NCI-H2227 (cell line): ENCODE results near the gene STT3B.

ENCODE experiments used
- DNase-seq: peaks from one replicate; lab custom pipeline; 2025; ENCODE audit not compliant: unreplicated experiment; lab: John Stamatoyannopoulos, UW

Gene STT3B

GRCh38 chr3:31550452-31551251, 17.9 kb downstream of the STT3B start:
- DNase-seq = no peak

GRCh38 chr3:31551646-31552045, 18.9 kb downstream of the STT3B start:
- DNase-seq = no peak

GRCh38 chr3:31552103-31552502, 19.4 kb downstream of the STT3B start:
- DNase-seq = no peak

- no peak for DNase-seq
These were observed 20.5 kb downstream of the STT3B start for GRCh38 chr3:31553258-31553657.

- DNase-seq = no peak
These were observed 22.5 kb downstream of the STT3B start for GRCh38 chr3:31555204-31555603.

GRCh38 chr3:31559872-31560534, 27.3 kb downstream of the STT3B start:
- DNase-seq = no peak

- DNase-seq = no peak
These were observed 29.2 kb downstream of the STT3B start for GRCh38 chr3:31561891-31562290.

GRCh38 chr3:31562525-31562924, 29.8 kb downstream of the STT3B start:
- no peak for DNase-seq

GRCh38 chr3:31565288-31565687, 32.6 kb downstream of the STT3B start:
- no peak for DNase-seq

- DNase-seq = no peak
These were observed 34.3 kb downstream of the STT3B start for GRCh38 chr3:31567036-31567435.

- DNase-seq = no peak
These were observed 35.9 kb downstream of the STT3B start for GRCh38 chr3:31568649-31569048.

GRCh38 chr3:31571325-31571724, 38.6 kb downstream of the STT3B start:
- no peak for DNase-seq

- no peak for DNase-seq
These were observed 39.7 kb downstream of the STT3B start for GRCh38 chr3:31572236-31573004.

- DNase-seq = no peak
These were observed 40.5 kb downstream of the STT3B start for GRCh38 chr3:31573036-31573779.

GRCh38 chr3:31575448-31575847, 42.7 kb downstream of the STT3B start:
- DNase-seq = no peak

- DNase-seq = no peak
These were observed 43.8 kb downstream of the STT3B start for GRCh38 chr3:31576521-31576920.

GRCh38 chr3:31577232-31577631, 44.5 kb downstream of the STT3B start:
- DNase-seq = no peak

GRCh38 chr3:31579828-31580227, 47.1 kb downstream of the STT3B start:
- DNase-seq = no peak

- DNase-seq = no peak
These were observed 47.9 kb downstream of the STT3B start for GRCh38 chr3:31580645-31581044.

- DNase-seq = no peak
These were observed 48.9 kb downstream of the STT3B start for GRCh38 chr3:31581660-31582059.

- DNase-seq = no peak
These were observed 56.5 kb downstream of the STT3B start for GRCh38 chr3:31589228-31589627.
